ENCODE data around the gene KRTAP5-1. TPM values are rescaled to one million over a fixed set of nuclear protein-coding genes. Genes with fewer than 3 reads are reported as not detected.

KRTAP5-1 gene
- polyA plus RNA-seq, 1 donor (not counting 4 experiments of a cell fraction or from before 2014, with no cell fraction given) = not detected

DNA sequence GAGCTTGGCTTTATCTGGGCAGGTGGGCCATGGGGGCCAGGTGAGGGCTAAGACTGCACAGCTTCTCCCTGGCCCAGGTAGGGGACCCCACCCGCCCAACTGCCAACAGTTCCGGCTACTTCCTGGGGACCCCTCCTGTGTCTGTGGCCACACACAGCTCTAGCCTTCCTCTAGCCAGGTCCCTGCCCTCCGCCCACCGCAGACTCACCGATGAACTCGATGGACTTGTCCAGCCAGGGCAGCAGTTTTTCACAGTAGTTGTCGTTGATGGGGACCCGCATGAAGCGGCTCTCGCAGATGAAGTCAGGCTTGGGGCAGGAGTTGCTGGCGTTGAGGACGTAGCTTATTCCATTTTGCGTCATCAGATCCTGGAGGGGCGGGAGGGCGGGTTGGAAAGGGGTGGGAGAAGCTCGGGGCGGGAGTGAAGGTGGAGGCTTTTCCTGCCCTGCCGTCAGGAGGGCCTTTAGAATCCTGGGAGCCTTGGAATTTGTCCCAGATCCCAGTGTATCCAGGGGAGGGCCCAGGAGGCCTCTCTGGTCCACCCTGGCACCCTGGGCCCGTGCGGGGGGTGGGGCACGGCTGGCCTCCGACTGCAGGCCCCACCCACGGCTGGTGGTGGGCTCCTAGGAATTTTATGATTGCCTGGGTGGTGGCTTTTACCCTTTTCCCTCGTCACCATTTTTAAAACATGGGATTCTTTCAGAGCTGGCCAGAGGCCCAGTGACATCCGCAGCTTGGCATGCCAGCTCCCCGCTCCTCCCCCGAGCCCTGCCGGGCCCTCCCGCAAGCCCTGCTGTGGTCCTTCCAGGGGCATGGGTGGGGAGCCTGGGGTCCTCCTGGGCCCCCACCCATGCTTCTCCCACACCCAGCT, 26.9 kb downstream of the KRTAP5-1 start:
- Histone ChIP-seq H2AFZ (ENCODE audit: control insufficient read depth, low read length) (no peak overlapping the region), H3K4me3 (ENCODE audit: control insufficient read depth in 2 of 3, extremely low read depth in 1 of 3, insufficient read depth in 2 of 3, low read depth in 1 of 3, low read length in 3 of 3) (no peak overlapping the region), H3K9ac (ENCODE audit: control insufficient read depth, extremely low read depth, insufficient read depth, low read length) (no peak overlapping the region), H3K9me1 (ENCODE audit: control insufficient read depth, extremely low read depth, insufficient read depth, low read length) (no peaks in the 10 kb centered on the region), H3K4me2 (ENCODE audit: control insufficient read depth, extremely low read depth, insufficient read depth, low read depth, low read length) (no peak overlapping the region), H3K9me3 (ENCODE audit: control insufficient read depth, low read depth, low read length) (no peaks in the 10 kb centered on the region), H3K27ac (ENCODE audit: control insufficient read depth, insufficient read depth, low read length) (no peak overlapping the region), H3K36me3 (ENCODE audit: control insufficient read depth in 2 of 2, extremely low read depth in 1 of 2, insufficient read depth in 2 of 2, low read length in 2 of 2) (peaks cover 0 to 2% of the 10 kb centered on the region in 2 experiments), H3K4me1 (ENCODE audit: control insufficient read depth, extremely low read depth, insufficient read depth, low read length) (peaks cover 11% of the 10 kb centered on the region), H3K27me3 (ENCODE audit: control insufficient read depth, extremely low read depth, insufficient read depth, low read length) (no peaks in the 10 kb centered on the region), H3K79me2 (ENCODE audit: control insufficient read depth, insufficient read depth, low read length) (no peaks in the 10 kb centered on the region), H4K20me1 (ENCODE audit: control insufficient read depth, extremely low read depth, insufficient read depth, low read length) (no peaks in the 10 kb centered on the region)
- DNase-seq (ENCODE audit: low read depth, low spot score) = no peak
- dilution Hi-C loops (cut with MboI; ENCODE audit: extremely low pct_ligation_motif_present, low sequenced_read_pairs) = no loop called here
- FAIRE-seq = no peak
- TF ChIP-seq, protein P1, sequence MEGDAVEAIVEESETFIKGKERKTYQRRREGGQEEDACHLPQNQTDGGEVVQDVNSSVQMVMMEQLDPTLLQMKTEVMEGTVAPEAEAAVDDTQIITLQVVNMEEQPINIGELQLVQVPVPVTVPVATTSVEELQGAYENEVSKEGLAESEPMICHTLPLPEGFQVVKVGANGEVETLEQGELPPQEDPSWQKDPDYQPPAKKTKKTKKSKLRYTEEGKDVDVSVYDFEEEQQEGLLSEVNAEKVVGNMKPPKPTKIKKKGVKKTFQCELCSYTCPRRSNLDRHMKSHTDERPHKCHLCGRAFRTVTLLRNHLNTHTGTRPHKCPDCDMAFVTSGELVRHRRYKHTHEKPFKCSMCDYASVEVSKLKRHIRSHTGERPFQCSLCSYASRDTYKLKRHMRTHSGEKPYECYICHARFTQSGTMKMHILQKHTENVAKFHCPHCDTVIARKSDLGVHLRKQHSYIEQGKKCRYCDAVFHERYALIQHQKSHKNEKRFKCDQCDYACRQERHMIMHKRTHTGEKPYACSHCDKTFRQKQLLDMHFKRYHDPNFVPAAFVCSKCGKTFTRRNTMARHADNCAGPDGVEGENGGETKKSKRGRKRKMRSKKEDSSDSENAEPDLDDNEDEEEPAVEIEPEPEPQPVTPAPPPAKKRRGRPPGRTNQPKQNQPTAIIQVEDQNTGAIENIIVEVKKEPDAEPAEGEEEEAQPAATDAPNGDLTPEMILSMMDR (optimal IDR thresholded peaks at IDR 0.05 in 1 of 3, IDR thresholded peaks at IDR 0.05 in 1 of 3, conservative IDR thresholded peaks at IDR 0.05 in 1 of 3; ENCODE audit: extremely low read depth in 1 of 3, insufficient read depth in 2 of 3, low read length in 3 of 3) = no peak
- TF ChIP-seq EZH2 (IDR thresholded peaks at IDR 0.05; ENCODE audit: low read length) = no peak

DNA sequence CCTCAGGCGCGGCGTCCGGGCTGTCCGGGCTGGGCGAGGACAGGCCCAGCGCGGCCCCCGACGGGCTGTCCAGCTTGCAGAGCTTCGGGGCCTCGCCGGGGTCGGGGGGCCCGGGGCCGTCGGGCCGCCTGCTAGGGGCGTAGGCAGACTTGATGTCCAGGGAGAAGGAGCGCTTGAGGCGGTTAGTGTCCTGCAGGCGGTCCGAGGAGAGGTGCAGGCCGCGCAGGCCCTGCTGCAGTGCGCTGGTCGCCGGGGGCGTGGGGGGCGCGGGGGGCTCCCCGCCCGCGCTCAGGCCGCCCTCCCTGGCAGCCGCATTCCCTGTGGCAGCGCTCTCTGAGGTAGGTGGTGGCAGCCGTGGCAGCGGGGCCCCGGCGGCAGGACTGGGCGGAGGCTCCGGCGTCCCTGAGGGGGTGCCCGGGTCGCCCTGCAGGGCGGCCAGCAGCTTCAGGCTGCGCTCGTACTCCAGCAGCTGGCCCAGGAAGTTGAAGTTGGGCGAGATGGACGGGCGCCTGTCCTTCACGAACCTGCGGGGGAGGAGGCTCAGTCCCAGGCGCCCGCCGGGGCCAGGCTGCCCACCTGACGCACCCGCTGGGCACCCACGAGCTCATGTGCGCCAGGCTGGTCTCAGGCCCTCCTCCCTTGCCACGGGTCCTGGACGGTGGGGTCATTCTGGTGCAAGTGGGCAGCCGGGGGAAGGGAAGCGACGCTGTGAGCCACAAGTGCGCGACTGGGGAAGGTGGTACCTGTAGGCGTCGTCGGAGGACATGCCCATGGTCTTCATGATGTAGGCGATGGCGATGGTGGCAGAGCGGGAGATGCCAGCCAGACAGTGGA, 27.8 kb downstream of the KRTAP5-1 start:
- Histone ChIP-seq H3K4me2 (ENCODE audit: control insufficient read depth, extremely low read depth, insufficient read depth, low read depth, low read length) (no peak overlapping the region), H3K79me2 (ENCODE audit: control insufficient read depth, insufficient read depth, low read length) (no peaks in the 10 kb centered on the region), H3K27me3 (ENCODE audit: control insufficient read depth, extremely low read depth, insufficient read depth, low read length) (peaks cover 5% of the 10 kb centered on the region), H3K9me1 (ENCODE audit: control insufficient read depth, extremely low read depth, insufficient read depth, low read length) (no peaks in the 10 kb centered on the region), H3K9me3 (ENCODE audit: control insufficient read depth, low read depth, low read length) (no peaks in the 10 kb centered on the region), H2AFZ (ENCODE audit: control insufficient read depth, low read length) (no peak overlapping the region), H3K4me1 (ENCODE audit: control insufficient read depth, extremely low read depth, insufficient read depth, low read length) (peaks cover 11% of the 10 kb centered on the region), H3K4me3 (ENCODE audit: control insufficient read depth in 2 of 3, extremely low read depth in 1 of 3, insufficient read depth in 2 of 3, low read depth in 1 of 3, low read length in 3 of 3) (no peak overlapping the region), H3K36me3 (ENCODE audit: control insufficient read depth in 2 of 2, extremely low read depth in 1 of 2, insufficient read depth in 2 of 2, low read length in 2 of 2) (peaks cover 0 to 2% of the 10 kb centered on the region in 2 experiments), H3K9ac (ENCODE audit: control insufficient read depth, extremely low read depth, insufficient read depth, low read length) (no peak overlapping the region), H3K27ac (ENCODE audit: control insufficient read depth, insufficient read depth, low read length) (no peak overlapping the region), H4K20me1 (ENCODE audit: control insufficient read depth, extremely low read depth, insufficient read depth, low read length) (no peaks in the 10 kb centered on the region)
- dilution Hi-C loops (cut with MboI; ENCODE audit: extremely low pct_ligation_motif_present, low sequenced_read_pairs) = no loop called here
- no peak for FAIRE-seq
- no peak for DNase-seq (ENCODE audit: low read depth, low spot score)
- TF ChIP-seq, protein P1 (optimal IDR thresholded peaks at IDR 0.05 in 1 of 3, IDR thresholded peaks at IDR 0.05 in 1 of 3, conservative IDR thresholded peaks at IDR 0.05 in 1 of 3; ENCODE audit: extremely low read depth in 1 of 3, insufficient read depth in 2 of 3, low read length in 3 of 3) = no peak
- no peak for TF ChIP-seq EZH2 (IDR thresholded peaks at IDR 0.05; ENCODE audit: low read length)
